HG03097 (cell line): Measurements from ENCODE around the gene FSCN2.
A peak's percentile ranks its signal among the peaks of the same experiment; 100 is the strongest.

Experiments used
- ATAC-seq: cut with Tn5 transposase; IDR thresholded peaks from one replicate; pipeline ENCODE4 v1.9.1; 2021; ENCODE audit not compliant: unreplicated experiment, low FRiP score

The FSCN2 gene

GRCh38 chr17:81527591-81528383 is at the start of gene FSCN2:
TSS of gene FSCN2 (plus strand) at chr17:81528377. CDS start at chr17:81528532, 155 bp downstream.
- no peak for ATAC-seq

- no peak for ATAC-seq
These were observed 48.8 kb upstream of the FSCN2 start for GRCh38 chr17:81479175-81480071.

GRCh38 chr17:81480140-81481072 is 47.8 kb upstream of the FSCN2 start:
- no peak for ATAC-seq

- no peak for ATAC-seq
These were observed 46.9 kb upstream of the FSCN2 start for GRCh38 chr17:81481073-81481799.

DNA sequence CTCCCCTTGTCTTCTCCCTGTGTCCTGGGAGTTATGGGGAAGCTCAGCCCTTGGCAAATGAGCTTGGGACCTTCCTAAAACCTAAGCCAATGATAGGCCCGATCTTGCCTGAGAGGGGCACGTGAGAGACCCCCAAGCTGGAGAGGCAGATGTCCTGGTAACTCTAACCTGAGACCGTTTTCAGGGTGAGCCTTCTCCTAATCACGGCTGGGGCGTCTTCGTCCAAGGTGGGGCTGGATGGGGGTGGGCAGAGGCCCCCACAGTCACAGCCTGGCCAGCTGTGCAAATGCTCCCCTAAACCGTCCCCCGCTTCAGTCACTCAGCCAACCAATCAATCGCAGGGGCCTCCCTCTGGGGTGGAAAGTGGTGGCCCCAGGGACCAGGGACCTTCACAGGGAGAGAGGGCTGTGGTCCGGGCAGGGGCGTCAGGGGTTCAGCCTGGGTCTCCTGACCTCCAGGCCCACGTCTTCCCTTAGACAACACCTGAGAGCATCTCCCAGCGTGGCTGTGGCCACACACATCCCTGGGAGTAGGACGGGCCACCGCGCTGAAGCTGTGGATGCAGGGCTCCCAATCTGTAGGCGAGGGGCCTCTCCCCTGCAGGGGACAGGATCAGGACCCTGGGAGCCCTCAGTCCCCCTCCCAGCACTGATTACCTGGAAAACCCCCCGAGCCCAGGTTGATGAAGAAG is 46.2 kb upstream of the FSCN2 start:
- no peak for ATAC-seq

- no peak for ATAC-seq
These were observed 45.5 kb upstream of the FSCN2 start for GRCh38 chr17:81482673-81483072.

DNA sequence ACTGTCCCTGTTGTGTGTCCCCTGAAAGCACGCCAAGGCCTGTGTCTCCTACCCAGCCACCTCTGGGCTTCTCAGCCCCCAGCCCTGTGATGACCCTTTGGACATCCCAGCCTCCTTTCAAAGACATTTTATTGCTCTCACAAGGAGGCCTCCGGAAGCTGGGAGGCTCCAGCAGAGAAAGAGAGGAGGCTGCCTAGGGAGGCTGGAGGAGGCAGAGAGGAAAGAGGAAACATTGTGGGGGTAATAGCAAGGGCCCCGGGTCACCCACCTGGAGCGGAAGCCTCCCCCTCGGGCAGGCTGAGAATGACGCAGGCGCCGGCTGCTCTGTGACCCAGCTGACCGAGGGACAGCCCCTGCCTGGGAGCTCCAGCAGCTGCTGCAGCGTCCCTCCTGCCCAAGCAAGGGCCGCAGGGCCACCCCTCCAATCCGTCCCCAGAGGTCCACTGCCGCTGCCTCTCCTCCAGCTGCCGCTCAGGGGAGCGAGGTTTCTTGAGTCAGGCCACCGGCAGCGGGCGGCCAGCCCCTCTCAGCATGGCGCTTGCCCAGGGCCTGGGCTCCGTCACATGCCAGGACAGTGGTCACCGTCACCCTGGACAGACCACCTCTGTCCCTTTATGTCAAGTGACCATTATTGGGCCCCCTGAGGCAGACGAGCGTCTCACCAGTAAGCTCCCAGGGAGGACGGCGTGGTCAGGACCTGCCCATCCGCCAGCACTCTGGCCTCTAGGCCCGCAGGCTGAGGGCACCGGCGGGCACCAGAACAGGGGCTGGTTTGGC is 44.9 kb upstream of the FSCN2 start:
- no peak for ATAC-seq

DNA sequence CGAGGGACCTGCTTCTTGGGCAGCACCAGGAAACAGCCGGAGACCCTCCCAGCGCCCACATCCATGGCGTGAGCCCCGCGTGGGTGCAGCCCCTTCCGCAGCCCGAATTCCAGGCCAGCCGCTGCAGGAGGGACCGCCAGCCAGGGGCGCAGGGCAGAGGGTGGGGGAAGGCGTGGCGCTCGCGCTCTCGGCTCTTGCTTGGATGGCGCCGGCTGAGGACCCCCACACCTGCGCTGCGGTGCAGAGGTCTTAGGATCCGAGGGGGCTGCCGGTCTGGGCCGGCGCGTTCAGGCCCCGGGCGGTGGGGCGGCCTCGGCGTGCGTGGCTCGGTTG is 44.3 kb upstream of the FSCN2 start:
- ATAC-seq = no peak

GRCh38 chr17:81484195-81484979 is 43.8 kb upstream of the FSCN2 start:
- ATAC-seq = peak; percentile 44

DNA sequence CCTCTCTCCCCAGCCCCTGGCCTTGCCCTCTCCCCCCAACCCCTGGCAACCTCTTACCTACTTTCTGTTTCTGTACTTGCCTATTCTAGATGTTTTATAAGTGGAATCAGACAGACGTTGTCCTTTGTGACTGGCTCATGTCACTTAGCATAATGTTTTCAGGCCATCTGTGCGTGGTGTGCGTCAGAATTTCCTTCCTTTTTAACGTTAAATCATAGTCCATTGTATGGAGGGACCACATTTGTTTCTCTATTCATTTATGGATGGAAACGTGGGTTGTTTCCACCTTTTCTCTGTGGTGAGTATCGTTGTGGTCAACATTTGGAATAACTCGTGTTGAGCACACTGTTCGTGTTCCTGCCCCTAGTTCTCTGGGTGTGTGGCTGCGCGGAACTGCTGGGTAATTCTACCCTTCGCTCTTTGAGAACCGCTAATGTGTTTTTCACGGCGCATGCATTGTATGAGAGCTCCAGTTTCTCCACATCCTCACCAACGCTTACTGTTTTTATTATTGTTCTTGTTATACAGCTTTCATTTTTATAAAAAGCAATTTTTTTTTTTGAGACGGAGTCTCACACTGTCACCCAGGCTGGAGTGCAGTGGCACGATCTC is 41.9 kb upstream of the FSCN2 start:
- ATAC-seq = no peak

DNA sequence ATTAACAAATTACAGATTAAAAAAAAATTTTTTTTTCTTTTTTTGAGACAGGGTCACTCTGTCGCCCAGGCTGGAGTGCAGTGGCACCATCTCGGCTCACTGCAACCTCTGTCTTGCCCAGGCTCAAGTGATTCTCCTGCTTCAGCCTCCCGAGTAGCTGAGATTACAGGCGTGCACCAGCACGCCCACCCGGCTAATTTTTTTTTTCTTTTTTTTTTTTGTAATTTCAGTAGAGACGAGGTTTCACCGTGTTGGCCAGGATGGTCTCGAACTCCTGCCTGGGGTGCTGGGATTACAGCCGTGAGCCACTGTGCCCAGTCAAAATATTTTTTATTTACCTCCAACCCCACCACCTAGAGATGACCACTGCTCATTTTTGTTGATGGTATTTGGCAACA is 41.1 kb upstream of the FSCN2 start:
- ATAC-seq = no peak

DNA sequence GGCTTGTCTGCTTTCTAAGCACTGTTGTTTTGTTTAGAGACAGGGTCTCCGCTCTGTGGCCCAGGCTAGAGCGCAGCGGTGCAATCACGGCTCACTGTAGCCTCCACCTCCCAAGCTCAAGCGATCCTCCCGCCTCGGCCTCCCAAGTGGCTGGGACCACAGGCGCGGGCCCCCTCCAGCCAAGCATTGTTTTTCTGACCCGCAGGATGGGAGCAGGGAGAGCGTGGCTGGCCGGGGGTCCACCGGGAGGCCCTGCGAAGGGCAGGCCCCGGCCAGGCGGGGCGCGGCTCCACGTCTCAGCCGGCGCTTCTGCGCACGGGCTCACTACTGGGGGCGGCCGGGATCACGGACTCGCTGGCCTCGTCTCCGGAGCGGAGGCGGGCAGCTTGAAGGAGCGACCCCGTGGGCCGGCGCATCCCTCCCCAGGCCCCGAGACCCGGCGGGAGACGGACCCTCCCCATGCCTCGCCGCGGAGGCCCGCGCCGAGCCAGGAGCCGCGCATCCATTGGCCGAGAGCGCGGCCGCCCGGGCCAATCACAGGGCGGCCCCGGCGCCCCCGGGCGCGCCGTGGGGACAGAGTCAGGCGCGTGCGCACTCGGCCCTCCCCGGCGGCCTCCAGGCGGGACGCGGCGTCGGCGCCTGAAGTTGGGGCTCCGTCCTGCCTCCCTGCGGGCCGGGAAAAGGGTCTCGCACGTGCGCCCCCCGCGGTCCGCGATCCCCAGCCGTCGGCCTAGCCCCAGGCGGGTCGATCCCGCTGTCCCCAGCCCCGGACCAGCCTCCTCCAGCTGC is 40.5 kb upstream of the FSCN2 start:
- peak; percentile 50 for ATAC-seq

DNA sequence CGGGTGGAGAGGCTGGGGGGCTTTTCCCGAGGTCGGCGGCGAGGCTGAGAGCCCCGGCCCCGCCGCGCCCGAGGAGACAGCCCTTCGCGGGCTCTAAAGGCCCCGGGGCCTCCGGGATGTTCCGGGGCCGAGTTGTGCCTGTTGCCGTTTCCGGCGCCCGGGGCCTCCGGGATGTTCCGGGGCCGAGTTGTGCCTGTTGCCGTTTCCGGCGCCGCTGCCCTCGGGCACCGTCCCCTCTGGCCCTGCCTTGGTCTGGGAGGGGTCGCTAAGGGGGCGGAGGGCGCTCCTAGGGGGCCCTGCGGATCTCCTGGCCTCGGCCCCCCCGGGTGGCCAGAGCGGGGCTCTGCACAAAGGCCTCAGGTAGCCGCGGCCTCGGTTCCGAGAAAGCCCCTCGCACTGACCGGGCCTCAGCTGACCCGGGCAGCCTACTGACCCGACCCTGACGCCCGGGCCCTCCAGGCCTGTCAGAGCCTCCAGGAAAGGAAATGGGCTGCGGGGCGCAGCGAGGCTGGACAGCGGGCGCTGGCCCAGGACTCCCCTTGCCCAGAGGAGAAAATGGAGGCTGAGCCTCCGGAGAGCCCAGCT is 39.8 kb upstream of the FSCN2 start:
- ATAC-seq = peak; percentile 15

DNA sequence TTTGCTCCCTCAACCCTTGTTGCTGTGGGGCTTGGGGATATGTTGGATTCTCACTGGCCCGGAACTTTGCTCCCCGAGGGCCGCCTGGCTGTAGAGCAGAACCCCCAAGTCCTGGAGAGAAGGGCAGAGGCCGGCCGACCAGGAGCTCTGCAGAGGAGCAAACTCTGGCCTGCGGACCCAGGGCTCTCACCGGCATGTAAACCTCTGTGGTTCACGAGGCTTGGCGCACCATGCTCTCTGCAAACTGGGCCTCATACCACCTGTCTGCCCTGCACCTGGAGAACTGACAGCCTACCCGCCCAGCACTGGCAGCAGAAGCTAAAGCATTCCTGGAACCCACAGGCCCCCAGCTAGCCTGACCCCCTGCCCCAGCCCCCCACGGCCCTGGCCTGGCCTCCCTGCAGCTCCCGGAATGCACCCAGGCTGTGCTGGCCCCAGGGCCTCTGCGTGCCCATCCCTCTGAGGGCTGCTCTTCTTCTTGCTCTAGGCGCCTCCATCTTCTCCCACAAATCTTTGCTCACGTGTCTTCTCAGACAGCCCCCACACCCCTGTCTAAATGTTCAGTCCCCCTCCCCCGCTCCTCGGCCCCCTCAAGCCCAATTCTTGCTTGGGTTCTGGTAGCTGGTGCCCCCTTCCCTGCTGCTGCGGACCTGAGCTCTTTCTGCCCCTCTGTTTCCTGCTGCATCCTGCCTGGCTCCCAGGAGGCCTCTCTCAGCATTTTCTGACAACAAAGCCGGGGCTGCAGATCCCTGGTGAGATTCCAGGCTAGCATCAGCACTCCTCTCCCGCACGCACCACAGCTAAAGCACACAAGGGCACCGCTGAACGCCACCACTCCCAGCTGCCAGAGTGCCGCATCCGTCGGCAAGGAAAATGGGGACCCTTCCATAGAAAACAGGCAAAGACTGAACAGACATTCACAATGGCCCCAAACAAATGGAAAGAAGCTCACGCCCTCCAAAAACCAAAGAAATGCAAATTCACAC is 38.9 kb upstream of the FSCN2 start:
- ATAC-seq = no peak
